GM18873 (cell line): ENCODE measurements around the gene ALK.

Experiments
- ATAC-seq: cut with Tn5 transposase; IDR thresholded peaks from one replicate; pipeline ENCODE4 v1.9.1; 2021; ENCODE audit warnings: mild to moderate bottlenecking, moderate library complexity, moderate number of reproducible peaks; ENCODE audit not compliant: unreplicated experiment, low FRiP score

ALK gene

DNA sequence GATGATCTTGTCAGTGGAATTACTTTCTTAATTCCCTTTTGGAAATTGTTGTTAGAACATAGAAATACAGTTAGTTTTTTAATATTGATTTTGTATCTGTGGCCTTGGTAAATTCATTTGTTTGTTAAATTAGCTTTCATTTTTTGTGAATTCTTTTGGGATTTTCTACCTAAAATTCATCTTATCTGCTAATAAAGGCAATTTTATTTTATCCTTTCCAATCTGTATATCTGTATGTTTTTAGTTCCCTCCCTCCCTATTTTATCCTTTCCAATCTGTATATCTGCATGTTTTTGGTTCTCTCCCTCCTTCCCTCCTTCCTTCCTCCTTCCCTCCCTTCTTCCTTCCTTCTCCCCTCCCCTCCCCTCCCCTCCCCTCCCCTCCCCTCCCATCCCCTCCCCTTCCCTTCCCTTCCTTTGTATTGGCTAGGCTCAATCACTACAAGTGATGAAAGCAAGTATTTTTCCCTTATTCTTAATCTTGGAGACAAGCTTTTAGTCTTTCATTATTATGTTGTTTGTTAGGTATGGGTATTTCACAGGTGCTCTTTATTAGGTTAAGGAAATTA is 244.4 kb downstream of the ALK start:
- no peak for ATAC-seq

DNA sequence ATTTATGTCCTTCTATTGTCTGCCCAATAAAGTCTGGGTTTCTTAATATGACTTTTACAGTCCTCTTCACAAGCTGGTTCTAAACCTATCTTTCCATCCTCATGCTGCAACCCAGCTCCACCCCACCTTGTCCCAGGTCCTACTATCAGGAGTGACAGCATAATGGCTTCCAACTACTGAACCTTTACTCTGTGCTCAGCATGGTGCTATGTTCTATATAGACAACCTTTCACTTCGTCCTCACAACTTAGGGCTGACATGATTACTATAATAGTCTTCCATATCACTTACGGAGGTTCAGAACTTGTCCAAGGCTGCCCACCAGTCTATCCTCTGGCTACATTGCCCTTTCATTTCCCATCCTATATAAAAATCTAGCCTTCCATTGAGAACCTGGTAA is 256.8 kb downstream of the ALK start:
- ATAC-seq = no peak

DNA sequence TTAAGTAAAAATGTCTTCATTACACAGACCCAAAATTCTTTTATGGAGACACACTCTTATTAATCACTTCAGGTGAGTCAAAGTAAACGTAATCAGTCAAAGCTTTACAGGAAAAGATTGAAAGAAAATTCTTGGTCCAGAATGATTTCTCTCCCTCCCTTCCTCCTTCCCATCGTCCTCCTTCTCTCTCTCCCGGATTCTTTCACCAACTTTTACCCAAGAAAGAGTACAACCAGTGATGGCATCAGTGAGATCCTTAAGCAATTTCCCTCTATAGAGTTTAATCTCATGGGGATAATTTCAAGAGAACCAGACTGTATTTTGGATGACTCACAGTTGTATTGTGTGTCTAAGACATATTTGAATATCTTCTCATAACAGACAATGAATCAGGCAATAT is 258.1 kb downstream of the ALK start:
- ATAC-seq = no peak

DNA sequence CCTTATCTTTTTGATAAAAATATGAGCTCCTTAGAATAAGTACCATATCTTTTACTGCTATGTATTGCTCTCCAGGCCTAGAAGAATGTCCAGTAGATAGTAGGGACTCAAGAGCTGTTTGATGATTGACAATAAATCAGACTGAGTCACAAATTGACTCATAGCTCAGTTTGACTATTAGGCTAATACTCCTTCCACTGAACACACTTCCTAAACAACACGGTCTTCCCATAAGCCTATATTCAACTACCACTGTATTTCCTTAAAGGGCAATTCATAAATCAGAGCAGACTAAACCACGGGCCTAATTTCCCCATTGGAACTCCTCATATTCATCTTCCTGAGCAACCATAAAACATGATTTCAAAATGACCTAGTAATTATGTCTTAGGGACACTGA is 258.5 kb downstream of the ALK start:
- ATAC-seq = no peak

DNA sequence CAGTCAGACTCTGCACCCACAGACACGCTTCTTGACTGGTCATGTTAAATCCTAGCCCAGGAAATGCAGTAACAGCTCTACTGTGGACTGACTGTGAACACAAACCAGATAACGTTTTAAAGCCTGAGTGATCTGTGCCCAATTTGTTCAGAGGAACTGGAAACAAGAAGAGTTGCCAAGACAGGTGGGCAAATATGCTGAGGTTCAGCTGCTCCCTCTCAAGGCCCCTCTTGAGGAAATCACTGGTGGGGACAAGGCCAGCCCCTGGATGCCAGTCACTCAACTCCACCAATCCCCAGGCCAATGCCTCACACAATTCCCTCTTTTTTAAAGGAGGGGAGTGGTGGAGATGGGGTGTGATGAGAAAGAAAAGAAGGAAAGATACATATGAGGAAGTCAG is 261.2 kb downstream of the ALK start:
- ATAC-seq = no peak

GRCh38 chr2:29659178-29659577 is 262.2 kb downstream of the ALK start:
- ATAC-seq = no peak

DNA sequence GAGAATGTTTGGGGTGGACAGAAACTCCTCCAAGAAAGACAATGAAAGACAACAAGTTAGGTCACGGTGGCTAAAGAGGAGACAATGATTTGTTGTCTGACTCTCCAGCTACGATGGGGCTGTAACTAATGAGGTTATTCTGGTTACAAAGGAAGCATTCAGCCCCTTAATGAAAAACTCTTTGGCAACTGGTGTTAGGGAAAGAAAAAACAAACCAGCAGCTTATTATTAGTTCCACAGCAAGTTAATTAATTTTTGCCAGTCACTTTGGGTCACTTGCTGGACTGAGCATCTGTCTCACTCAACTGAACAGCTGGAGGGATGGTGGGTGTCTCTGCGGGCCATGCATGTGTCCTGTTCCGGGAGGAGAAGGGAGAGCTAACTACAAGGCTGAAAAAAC is 263.7 kb downstream of the ALK start:
- ATAC-seq = no peak

- ATAC-seq = no peak
These were observed 265.8 kb downstream of the ALK start for GRCh38 chr2:29655391-29656086.

GRCh38 chr2:29650631-29651097 is 270.7 kb downstream of the ALK start:
- ATAC-seq = no peak

DNA sequence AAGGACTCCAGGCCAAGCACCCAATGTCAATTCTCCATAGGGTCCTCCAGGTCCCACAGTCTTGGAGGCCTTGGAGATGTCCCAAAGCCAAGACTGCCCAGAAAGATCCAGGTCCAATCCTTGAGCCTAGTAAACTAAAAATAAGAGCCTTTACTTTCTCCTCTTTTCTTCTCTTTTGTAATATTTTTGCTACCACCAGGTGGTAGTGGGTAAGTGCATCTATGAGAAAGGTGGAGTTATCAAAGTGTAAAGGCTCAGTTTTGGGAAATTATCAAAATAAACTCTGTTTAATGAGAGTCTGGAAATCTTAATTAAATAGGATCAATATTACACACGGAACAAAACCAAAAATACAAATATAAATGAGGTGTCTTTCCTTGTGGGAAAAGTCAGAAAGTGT is 276.4 kb downstream of the ALK start:
- ATAC-seq = no peak

DNA sequence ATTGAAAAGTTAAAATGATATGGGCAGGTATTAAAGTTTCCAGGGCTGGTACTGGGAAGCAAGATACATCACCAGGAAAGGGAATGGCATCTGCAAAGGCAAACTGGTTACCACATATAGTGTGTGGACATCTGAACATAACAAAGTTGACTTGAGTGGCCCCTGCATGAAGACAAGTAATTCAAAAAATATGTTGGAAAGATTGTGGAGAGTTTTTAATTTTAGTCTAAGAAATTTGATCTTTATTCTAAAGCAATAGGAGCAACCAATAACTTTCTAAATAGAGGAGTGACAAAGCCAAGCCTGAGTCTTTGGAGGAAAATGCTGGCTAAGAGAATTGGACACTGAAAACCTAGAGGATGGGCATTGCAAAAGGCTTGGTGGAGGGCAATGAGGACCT is 278.2 kb downstream of the ALK start:
- no peak for ATAC-seq

- no peak for ATAC-seq
These were observed 281.0 kb downstream of the ALK start for GRCh38 chr2:29640360-29640759.

GRCh38 chr2:29638641-29639040 is 282.7 kb downstream of the ALK start:
- no peak for ATAC-seq

DNA sequence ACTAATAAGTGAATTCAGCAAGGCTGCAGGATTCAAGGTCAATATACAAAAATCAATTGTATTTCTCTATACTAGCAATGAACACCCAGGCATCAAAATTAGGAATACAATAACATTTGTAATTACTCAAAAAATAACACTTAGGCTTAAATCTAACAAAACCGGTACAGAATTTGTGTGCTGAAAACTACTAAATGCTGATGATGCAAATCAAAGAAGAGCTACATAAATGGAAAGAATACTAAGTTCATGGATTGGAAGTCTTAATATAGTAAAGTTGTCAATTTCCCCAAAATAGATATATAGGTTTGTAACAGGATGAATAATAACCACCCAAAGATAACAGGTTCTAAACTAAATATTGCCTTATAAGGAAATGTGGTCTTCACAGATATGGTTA is 286.5 kb downstream of the ALK start:
- no peak for ATAC-seq

- ATAC-seq = no peak
These were observed 289.4 kb downstream of the ALK start for GRCh38 chr2:29632018-29632417.

- no peak for ATAC-seq
These were observed 291.9 kb downstream of the ALK start for GRCh38 chr2:29629495-29629894.

DNA sequence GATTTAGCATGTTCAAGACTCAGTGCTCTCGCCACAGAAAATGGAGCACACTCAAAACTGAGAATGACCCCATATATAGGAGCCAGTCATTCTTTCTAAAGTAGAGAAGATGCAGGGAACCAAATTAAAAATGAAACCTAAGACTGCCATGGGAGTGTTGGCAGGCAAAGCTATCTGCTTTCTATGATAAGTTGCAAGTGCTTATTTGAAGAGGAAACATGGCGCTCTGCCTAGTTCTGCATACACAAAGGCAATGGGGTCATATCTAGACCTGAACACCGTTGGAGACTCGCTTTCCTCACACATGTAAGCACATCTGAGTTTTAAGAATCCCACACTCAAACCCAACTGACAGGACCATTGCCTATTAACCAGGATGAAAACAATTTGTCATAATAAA is 292.5 kb downstream of the ALK start:
- ATAC-seq = no peak

GRCh38 chr2:29628108-29628745 is 293.2 kb downstream of the ALK start:
- no peak for ATAC-seq

DNA sequence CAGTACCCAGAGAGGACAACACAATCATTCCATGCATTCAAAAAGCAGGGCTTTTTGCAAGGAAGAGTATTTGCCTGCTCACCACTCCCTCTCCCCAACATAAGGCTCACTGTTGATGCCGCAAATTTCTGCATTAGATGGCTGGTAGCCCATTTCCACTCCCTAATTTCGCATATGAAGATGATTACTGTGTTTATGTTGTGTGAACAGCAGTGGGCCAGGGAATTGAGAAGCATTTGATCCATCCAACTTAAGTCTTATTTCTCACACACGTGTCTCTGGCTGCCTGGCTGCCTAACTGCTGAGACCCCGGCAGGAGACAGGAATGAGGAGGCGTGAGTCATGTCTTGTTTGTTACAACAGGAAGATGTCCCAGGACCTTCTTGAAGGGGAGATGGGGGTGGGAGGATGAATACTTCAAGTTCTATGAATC is 294.1 kb downstream of the ALK start:
- ATAC-seq = no peak

DNA sequence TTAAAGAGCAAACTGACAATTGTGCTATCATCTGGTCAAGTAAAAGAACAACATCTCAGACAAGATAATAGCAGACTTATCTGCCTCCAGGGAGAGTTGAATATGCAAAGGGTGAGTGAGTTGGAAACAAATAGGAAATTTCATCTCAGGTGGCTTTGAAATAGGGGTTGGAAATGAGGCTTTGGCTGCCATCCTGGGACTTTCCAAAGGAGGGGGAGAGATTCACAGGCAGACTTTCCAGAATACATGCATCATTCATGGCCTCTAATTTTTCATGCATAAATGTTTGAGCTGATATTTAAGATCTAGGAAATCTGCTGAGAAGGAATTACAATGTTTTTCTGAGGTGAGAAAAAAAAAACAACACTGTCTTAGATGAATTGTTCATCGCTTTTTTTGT is 300.5 kb downstream of the ALK start:
- ATAC-seq = no peak

DNA sequence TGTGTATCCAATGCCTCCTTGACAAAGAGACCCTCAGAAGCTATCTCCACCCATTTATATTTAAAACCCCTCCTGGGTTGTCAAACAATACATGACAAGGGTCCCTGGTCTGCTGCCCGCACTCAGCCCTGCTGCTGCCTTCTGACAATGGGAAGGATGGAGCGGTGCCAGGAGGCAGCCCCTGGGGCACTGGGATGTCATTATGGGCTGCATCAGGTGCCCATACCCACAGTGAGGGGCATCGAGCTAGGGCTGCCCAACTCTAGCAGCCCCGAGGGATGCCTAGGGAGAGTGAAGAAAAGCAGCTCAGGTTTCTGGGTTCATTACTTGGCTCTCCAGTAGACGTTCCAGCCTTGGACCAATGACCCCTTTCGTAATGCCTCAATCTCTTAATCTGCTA is 301.7 kb downstream of the ALK start:
- no peak for ATAC-seq

DNA sequence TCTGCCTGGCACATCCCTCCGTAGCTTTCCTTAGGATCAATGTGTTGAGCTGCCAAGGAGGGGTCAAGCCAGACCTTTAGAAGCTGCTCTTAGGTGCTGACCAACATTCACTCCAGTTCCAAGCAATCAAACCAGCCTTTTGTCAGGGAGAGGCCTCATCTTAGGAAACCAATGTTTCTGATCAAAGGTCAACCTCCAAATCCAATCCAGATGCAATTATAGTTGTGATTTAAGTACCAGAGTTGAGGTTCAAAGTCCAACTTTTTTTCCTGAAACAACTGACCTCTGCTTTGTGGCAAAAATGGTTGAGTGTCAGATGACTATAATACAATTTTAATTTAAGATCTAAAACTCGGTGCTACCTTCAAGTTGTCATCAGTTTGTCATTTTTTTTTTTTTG is 303.4 kb downstream of the ALK start:
- no peak for ATAC-seq
